ENCODE data around the gene CDK5RAP3.

Gene CDK5RAP3

DNA sequence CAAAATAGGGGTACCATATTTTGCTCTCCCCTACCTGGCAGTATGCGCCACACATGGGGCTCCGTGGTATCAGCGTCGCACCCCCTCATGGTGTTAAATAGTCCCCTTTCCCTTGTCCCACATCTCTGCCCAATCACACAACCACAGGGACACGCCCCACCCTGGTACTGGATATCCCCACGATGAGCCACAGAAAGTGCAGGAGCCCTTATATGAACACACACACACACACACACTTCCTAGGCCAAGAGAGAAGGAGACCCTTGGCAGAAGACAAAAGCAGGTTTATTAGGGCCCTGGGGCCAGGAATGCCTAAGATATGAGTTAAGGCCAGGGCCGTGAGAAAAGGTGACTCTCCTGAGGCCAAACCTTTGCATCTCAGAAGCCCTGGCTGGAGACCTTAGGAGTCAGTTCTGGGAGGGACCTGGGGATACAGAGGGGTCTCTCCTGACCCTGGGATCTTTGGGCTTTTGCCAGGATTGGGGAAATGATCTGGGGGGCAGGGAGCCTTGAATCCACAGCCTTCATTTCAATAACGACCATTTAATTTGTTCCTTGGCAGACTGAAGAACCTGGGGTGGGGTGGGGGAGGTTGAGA is 55.1 kb downstream of the CDK5RAP3 start:
- DNase-seq, result no peak

DNA sequence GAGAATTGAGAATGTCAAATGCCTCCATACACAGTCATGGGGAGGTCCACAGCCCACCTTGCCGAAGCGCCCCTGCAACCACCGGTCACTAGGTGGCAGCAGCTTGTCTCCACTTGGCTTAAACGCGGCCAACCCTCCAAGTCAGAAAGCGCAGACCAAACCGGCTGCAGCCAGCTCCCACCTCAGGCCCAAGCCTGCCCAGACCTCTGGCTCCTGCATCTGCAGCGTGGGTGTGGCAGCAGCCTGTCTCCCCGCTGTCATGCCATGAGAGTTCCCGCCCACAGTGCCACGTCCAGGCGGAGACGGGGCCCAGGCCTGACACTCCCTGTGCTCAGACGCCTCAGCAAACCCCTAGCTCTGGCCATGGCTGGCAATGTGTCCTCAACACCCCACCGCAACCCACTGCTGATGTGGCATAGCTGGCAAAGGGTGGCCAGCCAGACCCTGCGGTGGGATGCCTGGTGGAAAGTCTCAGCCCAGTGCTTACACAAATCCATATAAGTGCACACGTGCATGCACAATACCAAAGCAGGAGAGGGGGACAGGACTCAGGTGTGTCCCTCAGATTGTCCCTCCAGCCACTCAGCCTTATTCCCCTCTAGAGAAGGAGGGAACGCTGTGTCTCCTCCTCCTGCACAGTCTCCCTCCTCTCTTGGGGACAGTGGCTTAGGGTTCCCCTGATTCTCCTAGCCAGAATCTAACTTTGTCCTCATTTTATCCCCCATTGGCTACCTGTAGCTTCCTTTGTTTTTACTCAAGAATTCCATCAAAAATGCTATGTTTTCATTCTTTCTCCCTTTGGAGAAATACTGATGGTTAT is 55.8 kb downstream of the CDK5RAP3 start:
- DNase-seq, result peak; percentile 80

DNA sequence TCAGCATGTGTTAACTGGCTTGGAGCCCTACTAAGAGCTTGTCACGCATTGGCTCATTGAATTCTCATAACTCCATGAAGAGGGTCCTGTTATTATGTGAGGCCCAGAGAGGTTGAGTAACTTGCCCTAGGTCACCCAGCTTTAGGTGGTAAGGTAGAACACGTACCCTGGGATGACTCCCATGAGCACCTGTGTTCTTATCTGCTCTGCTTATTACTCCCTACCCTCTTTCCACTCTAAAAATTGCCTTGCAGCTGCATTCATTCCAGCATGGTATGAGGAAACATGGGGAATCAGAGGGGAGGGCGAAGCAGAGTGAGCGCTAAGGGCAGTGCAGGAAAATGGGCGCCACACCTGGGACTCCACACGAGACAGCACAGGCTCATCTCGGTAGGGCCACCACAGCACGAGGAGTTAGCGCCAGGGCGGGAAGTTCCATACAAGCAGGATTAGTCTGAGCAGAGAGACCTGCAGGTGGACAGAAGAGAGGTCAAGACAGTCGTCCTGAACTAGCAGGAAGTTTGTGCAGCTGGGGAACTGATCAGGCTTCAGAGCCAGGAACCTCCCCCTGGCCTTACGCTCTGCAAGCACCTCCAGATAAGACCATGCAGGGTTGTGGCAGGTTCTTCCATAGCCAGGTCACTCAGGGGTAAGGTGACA is 56.5 kb downstream of the CDK5RAP3 start:
- DNase-seq, result no peak

- no peak for DNase-seq
Measured at GRCh38 chr17:48028736-48029135, 57.8 kb downstream of the CDK5RAP3 start.

GRCh38 chr17:48030531-48030930 is 59.6 kb downstream of the CDK5RAP3 start:
- DNase-seq, result no peak

Data from stimulated activated CD4-positive, alpha-beta T cell treated with anti-CD3 and anti-CD28 coated beads, Interleukin-4, amount 100 ng/mL, for 24 hours (primary cell).